Stimulated activated CD8-positive, alpha-beta memory T cell treated with anti-CD3 and anti-CD28 coated beads, Interleukin-15, amount 100 ng/mL, for 4 hours (primary cell): ENCODE measurements around the gene PROCA1.
A peak's percentile ranks its signal among the peaks of the same experiment; 100 is the strongest.
"Not testable (repeated sequence)": the region's sequence is repeated elsewhere in the genome, so short reads cannot be mapped to it uniquely, and the experiment has no call there.

Source experiments
- DNase-seq, 2 donors: peaks; one replicate each; pipeline ENCODE4 v3.0.0-alpha.2; 2020; ENCODE audit warnings: low read depth in 2 of 2

The PROCA1 gene

GRCh38 chr17:28744104-28744971 lies 32.6 kb upstream of the PROCA1 start:
- peak; percentile 37 to 54 for DNase-seq

- DNase-seq = peak; percentile 60 to 65
Observed at GRCh38 chr17:28743243-28744103, 31.8 kb upstream of the PROCA1 start, which contains the start of gene TRAF4. TSS of gene TRAF4 (plus strand) at chr17:28744011. CDS start at chr17:28744113, 102 bp downstream.

GRCh38 chr17:28741358-28742349 lies 30.0 kb upstream of the PROCA1 start:
- DNase-seq = no peak

GRCh38 chr17:28740406-28741357 lies 29.0 kb upstream of the PROCA1 start:
- DNase-seq = no peak

- peak; percentile 52 to 77 for DNase-seq
Observed at GRCh38 chr17:28738680-28739384, 27.1 kb upstream of the PROCA1 start.

GRCh38 chr17:28737770-28738679 lies 26.3 kb upstream of the PROCA1 start:
- DNase-seq = no peak

GRCh38 chr17:28737316-28737715 lies 25.6 kb upstream of the PROCA1 start:
- no peak for DNase-seq

GRCh38 chr17:28735913-28736769 lies 24.5 kb upstream of the PROCA1 start:
- DNase-seq = not testable (repeated sequence)

- DNase-seq = no peak
Observed at GRCh38 chr17:28735242-28735722, 23.6 kb upstream of the PROCA1 start.

- no peak for DNase-seq
Observed at GRCh38 chr17:28734712-28735241, 23.1 kb upstream of the PROCA1 start.

GRCh38 chr17:28733346-28733745 lies 21.7 kb upstream of the PROCA1 start:
- no peak for DNase-seq

GRCh38 chr17:28729950-28730330 lies 18.3 kb upstream of the PROCA1 start:
- no peak for DNase-seq

GRCh38 chr17:28728364-28729200 lies 16.9 kb upstream of the PROCA1 start, which contains the start of gene NEK8:
TSS of gene NEK8 (plus strand) at chr17:28728788. CDS start at chr17:28728814, 26 bp downstream.
- DNase-seq = peak; percentile 90 to 95

GRCh38 chr17:28726627-28727491 lies 15.2 kb upstream of the PROCA1 start:
- DNase-seq = peak; percentile 79 to 82

GRCh38 chr17:28726226-28726626 lies 14.5 kb upstream of the PROCA1 start, which contains the start of gene TLCD1:
TSS of gene TLCD1 (minus strand) at chr17:28726233. CDS start at chr17:28726097, 136 bp downstream.
- DNase-seq = peak in 1 of 2 donors; percentile 50
